C4-2B (cell line): ENCODE measurements around the gene SHROOM3.

Experiments used
- CTCF ChIP-seq: fragments of 450-650 bp; conservative IDR thresholded peaks from 2 replicates; pipeline ENCODE4 v1.5.1; 2017; ENCODE audit warnings: mild to moderate bottlenecking
- ZFX ChIP-seq: fragments of 450-650 bp; IDR thresholded peaks from 2 replicates; pipeline ENCODE4 v1.6.1; 2017

- TF ChIP-seq CTCF (no peak), ZFX (no peak)
These were observed 283.0 kb downstream of the SHROOM3 start for GRCh38 chr4:76718021-76718420.
